MCF 10A (cell line): Measurements from ENCODE around the gene GRIN1. TPM values are rescaled to one million over a fixed set of nuclear protein-coding genes. Genes with fewer than 3 reads are reported as not detected.

Source experiments
- BruUV-seq: library from RNA; stranded (reverse); fragments of 400-500 nt; replicated peaks from 2 replicates; lab custom pipeline; 2021; lab: Mats Ljungman, UMichigan
- CTCF ChIA-PET: fragments of 300-600 bp; sonication (Branson Sonifier 250); formaldehyde crosslinking; extraction: SDS; loops from one replicate; lab custom pipeline; 2021; ENCODE audit warnings: antibody characterized with exemption, inconsistent platforms; lab: Yijun Ruan, JAX
- POLR2A ChIA-PET: fragments of 300-600, 350-650 bp; sonication (Branson Sonifier 250); formaldehyde crosslinking; extraction: SDS; loops from one replicate; lab custom pipeline; 2020; ENCODE audit warnings: antibody characterized with exemption, inconsistent platforms; lab: Yijun Ruan, JAX
- DNase-seq: peaks from one replicate; pipeline ENCODE4 v3.0.0-alpha.2; 2018; ENCODE audit not compliant: unreplicated experiment
- H3K27ac Mint-ChIP-seq: one replicate; pipeline ENCODE4 v1.8.0; 2022; ENCODE audit warnings: mild to moderate bottlenecking, low read depth, mixed read lengths; ENCODE audit not compliant: unreplicated experiment
- H3K27me3 Mint-ChIP-seq: one replicate; pipeline ENCODE4 v1.8.0; 2022; ENCODE audit warnings: mixed read lengths; ENCODE audit not compliant: insufficient read depth, unreplicated experiment
- H3K36me3 Mint-ChIP-seq: one replicate; pipeline ENCODE4 v1.8.0; 2022; ENCODE audit warnings: mild to moderate bottlenecking, moderate library complexity, mixed read lengths; ENCODE audit not compliant: insufficient read depth, unreplicated experiment
- H3K4me1 Mint-ChIP-seq: one replicate; pipeline ENCODE4 v1.8.0; 2022; ENCODE audit warnings: mixed read lengths; ENCODE audit not compliant: insufficient read depth, unreplicated experiment
- H3K4me3 Mint-ChIP-seq: one replicate; pipeline ENCODE4 v1.8.0; 2022; ENCODE audit warnings: mild to moderate bottlenecking, moderate library complexity, mixed read lengths; ENCODE audit not compliant: unreplicated experiment
- H3K9me3 Mint-ChIP-seq: one replicate; pipeline ENCODE4 v1.8.0; 2022; ENCODE audit warnings: mixed read lengths; ENCODE audit not compliant: unreplicated experiment
- intact Hi-C: fragments of 100-400 bp; cut with micrococcal nuclease; formaldehyde crosslinking; loops from 2 replicates; pipeline ENCODE4 v1.14.1; 2022
- total RNA-seq: library from RNA; stranded (reverse); gene quantifications from 2 replicates; pipeline ENCODE4 v1.2.3, GENCODE V29; 2022
- TF ChIP-seq, protein P1 (sequence below): fragments of 200-600 bp; IDR thresholded peaks from one replicate; pipeline ENCODE4 v1.8.0; 2022; ENCODE audit warnings: antibody characterized with exemption, mild to moderate bottlenecking; ENCODE audit not compliant: unreplicated experiment

GRIN1 gene
- total RNA-seq, 1 experiment from 2014 or later = 1.4 TPM

DNA sequence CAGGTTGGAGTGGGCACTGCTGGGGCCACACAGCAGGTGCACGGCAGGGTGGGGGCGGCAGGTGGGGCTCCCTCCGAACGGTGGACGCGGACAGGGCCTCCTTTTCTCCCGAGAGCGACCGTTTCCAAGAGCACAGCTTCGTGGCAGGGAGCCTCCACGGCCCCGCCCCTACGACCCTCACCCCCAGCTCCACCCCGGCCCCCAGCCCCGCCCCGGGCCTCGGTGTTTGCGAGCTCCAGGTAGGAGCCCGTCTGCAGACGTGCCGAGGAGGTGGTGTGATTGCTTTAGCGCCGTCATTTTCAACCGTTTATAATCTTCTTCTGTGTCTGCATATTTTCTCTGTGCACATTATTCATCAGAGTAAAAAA lies 8.8 kb downstream of the GRIN1 start:
- Mint-ChIP-seq H3K4me3 (no peak overlapping the region), H3K36me3 (no peaks in the 10 kb centered on the region), H3K27me3 (peaks cover 1% of the 10 kb centered on the region), H3K9me3 (no peaks in the 10 kb centered on the region), H3K27ac (no peak overlapping the region), H3K4me1 (no peaks in the 10 kb centered on the region)
- TF ChIP-seq, protein P1, sequence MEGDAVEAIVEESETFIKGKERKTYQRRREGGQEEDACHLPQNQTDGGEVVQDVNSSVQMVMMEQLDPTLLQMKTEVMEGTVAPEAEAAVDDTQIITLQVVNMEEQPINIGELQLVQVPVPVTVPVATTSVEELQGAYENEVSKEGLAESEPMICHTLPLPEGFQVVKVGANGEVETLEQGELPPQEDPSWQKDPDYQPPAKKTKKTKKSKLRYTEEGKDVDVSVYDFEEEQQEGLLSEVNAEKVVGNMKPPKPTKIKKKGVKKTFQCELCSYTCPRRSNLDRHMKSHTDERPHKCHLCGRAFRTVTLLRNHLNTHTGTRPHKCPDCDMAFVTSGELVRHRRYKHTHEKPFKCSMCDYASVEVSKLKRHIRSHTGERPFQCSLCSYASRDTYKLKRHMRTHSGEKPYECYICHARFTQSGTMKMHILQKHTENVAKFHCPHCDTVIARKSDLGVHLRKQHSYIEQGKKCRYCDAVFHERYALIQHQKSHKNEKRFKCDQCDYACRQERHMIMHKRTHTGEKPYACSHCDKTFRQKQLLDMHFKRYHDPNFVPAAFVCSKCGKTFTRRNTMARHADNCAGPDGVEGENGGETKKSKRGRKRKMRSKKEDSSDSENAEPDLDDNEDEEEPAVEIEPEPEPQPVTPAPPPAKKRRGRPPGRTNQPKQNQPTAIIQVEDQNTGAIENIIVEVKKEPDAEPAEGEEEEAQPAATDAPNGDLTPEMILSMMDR = no peak
- ChIA-PET POLR2A (no interaction called here), CTCF (interaction anchor here (0.5 to 0.6 kb wide), 2 partner anchors 23 to 476 kb away, joined by 3 to 4 read pairs; no protein-coding TSS in a partner anchor)
- DNase-seq = no peak
- BruUV-seq = no TSS peak
- intact Hi-C loops = no loop called here

DNA sequence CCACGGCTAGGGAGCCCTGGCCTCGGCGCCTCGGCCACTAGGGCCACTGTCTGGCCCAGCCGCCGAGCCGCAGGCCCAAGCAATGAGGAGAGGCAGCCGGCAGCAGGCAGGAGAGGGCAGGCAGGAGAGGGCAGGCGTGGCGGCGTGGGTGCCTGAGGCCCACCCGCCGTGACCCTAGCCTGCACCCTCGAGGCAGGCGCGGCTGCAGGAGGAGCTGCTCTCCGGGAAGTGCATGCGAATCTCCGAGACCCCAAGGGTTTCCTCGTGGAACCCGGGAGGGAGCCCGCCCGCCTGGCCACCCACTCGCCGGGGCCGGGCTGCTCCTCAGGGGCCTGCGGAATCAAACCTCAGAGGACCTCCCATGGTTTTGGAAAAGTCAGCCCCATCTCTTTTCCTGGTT lies 9.3 kb downstream of the GRIN1 start:
- no peak overlapping the region for H3K27ac Mint-ChIP-seq
- no peaks in the 10 kb centered on the region for H3K9me3 Mint-ChIP-seq
- H3K4me1 Mint-ChIP-seq = no peaks in the 10 kb centered on the region
- no peak for DNase-seq
- intact Hi-C loops = no loop called here
- POLR2A ChIA-PET = interaction anchor here (1.0 to 1.5 kb wide), 2 partner anchors 17 to 19 kb away, joined by 4 to 5 read pairs; no protein-coding TSS in a partner anchor
- TF ChIP-seq, protein P1 = no peak
- CTCF ChIA-PET = interaction anchor here (0.5 to 0.6 kb wide), 3 partner anchors 369 to 864 kb away, joined by 3 to 4 read pairs (median 3); no protein-coding TSS in a partner anchor
- H3K4me3 Mint-ChIP-seq = no peak overlapping the region
- no peaks in the 10 kb centered on the region for H3K27me3 Mint-ChIP-seq
- no peaks in the 10 kb centered on the region for H3K36me3 Mint-ChIP-seq
- no TSS peak for BruUV-seq

DNA sequence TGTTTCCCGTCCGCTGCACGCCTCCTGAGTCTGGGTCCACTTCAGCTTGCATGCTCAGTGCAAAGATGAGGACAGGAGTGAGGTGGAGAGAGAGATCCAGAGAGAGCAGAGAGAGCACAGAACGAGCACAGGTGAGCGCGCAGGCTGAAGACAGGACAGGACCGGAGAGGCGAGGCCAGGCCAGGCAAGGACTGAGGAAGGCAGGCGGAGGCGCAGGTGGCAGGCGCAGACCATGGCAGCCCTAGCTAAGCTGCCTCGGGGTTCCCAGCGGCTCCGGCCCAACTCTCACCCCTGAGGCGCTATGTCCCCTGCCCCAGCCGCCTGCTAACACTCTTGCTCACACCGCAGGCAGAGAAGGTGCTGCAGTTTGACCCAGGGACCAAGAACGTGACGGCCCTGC lies 9.7 kb downstream of the GRIN1 start:
- no peaks in the 10 kb centered on the region for H3K36me3 Mint-ChIP-seq
- H3K27ac Mint-ChIP-seq = no peak overlapping the region
- intact Hi-C loops = no loop called here
- BruUV-seq = no TSS peak
- TF ChIP-seq, protein P1 = no peak
- no peaks in the 10 kb centered on the region for H3K9me3 Mint-ChIP-seq
- H3K27me3 Mint-ChIP-seq = no peaks in the 10 kb centered on the region
- ChIA-PET POLR2A (interaction anchor here (1.0 to 1.5 kb wide), 2 partner anchors 18 to 19 kb away, joined by 4 to 5 read pairs; no protein-coding TSS in a partner anchor), CTCF (interaction anchor here (0.5 kb wide), 2 partner anchors 369 to 865 kb away, joined by 3 read pairs; no protein-coding TSS in a partner anchor)
- H3K4me3 Mint-ChIP-seq = no peak overlapping the region
- H3K4me1 Mint-ChIP-seq = no peaks in the 10 kb centered on the region
- no peak for DNase-seq

DNA sequence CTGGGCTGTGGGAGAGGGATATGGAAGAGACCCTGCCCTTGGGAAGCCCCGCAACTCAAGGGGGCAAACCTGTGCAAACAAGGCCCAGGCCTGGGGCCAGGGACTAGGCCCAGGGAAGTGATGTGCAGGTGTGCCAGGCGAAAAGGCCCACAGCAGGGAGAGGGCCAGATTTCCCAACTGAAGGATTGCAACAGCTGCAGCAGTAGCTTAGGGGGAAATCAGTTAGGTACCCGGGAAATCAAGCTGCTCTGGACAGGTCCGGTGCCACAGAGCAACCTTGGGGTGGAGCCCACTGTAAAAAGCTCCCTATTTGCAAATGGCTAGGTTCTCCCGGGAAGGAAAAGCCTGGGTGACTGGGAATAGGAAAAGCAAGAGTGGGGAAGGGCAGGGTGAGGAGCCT lies 10.4 kb downstream of the GRIN1 start:
- TF ChIP-seq, protein P1 = no peak
- BruUV-seq = no TSS peak
- Mint-ChIP-seq H3K4me1 (no peaks in the 10 kb centered on the region), H3K27me3 (no peaks in the 10 kb centered on the region), H3K4me3 (no peak overlapping the region), H3K36me3 (no peaks in the 10 kb centered on the region), H3K27ac (no peak overlapping the region), H3K9me3 (no peaks in the 10 kb centered on the region)
- no peak for DNase-seq
- CTCF ChIA-PET = no interaction called here
- intact Hi-C loops = no loop called here
- POLR2A ChIA-PET = interaction anchor here (1.0 to 1.5 kb wide), 2 partner anchors 19 to 20 kb away, joined by 4 to 5 read pairs; no protein-coding TSS in a partner anchor
